ENCODE measurements around the gene BABAM2. TPM values are rescaled to one million over a fixed set of nuclear protein-coding genes. Genes with fewer than 3 reads are reported as not detected.

Gene BABAM2
- total and polyA plus RNA-seq, 2 experiments from 2014 or later = 17.8 to 21.5 TPM

- TF ChIP-seq ETS1 (IDR thresholded peaks at IDR 0.05) (no peak), CTCF (conservative IDR thresholded peaks at IDR 0.05; ENCODE audit: low read depth in 2 of 2) (no peak), EZH2 (IDR thresholded peaks at IDR 0.05; ENCODE audit: low read depth, unreplicated experiment) (no peak), CREB1 (CRISPR knock-in tag; IDR thresholded peaks at IDR 0.05; ENCODE audit: low read depth) (no peak)
These were observed 273.8 kb downstream of the BABAM2 start (continued) for GRCh38 chr2:28164280-28164801.

GRCh38 chr2:28165087-28165635 lies 274.6 kb downstream of the BABAM2 start:
- ATAC-seq (no peak), DNase-seq (ENCODE audit: low spot score) (no peak)
- no peaks in the 10 kb centered on the region for H3K79me2 ChIP-seq (replicated peaks; ENCODE audit: insufficient read depth)
- Mint-ChIP-seq H3K27ac (peak overlapping the region; percentile 15; the same call in 1 of the 2 replicates), H3K4me3 (no peak overlapping the region), H3K4me1 (no peaks in the 10 kb centered on the region), H3K27me3 (ENCODE audit: insufficient read depth, low read depth, poor library complexity) (peaks cover 1% of the 10 kb centered on the region), H3K36me3 (ENCODE audit: low read depth) (no peaks in the 10 kb centered on the region), H3K9me3 (no peaks in the 10 kb centered on the region)
- H3K4me2 ChIP-seq = no peak overlapping the region
- no peaks in the 10 kb centered on the region for H3K4me1 ChIP-seq (ENCODE audit: insufficient read depth)
- no peaks in the 10 kb centered on the region for H4K20me1 ChIP-seq (replicated peaks; ENCODE audit: insufficient read depth)
- H3K27me3 ChIP-seq (ENCODE audit: insufficient read depth) = no peaks in the 10 kb centered on the region
- H3F3A ChIP-seq (replicated peaks; ENCODE audit: low read depth) = no peaks in the 10 kb centered on the region
- no peak overlapping the region for H2AFZ ChIP-seq
- H3K27ac ChIP-seq (ENCODE audit: low read depth) = no peak overlapping the region
- no peaks in the 10 kb centered on the region; the same call in 1 of the 2 replicates for H3K9me2 ChIP-seq (ENCODE audit: insufficient read depth)
- no peaks in the 10 kb centered on the region for H3K36me3 ChIP-seq (ENCODE audit: insufficient read depth)
- H3K4me3 ChIP-seq = no peak overlapping the region
- no peak for TF ChIP-seq EZH2phosphoT487 (IDR thresholded peaks at IDR 0.05; ENCODE audit: unreplicated experiment)
- TF ChIP-seq NANOG (IDR thresholded peaks at IDR 0.05; ENCODE audit: borderline replicate concordance) = no peak
- no peak for TF ChIP-seq POLR2AphosphoS5 (IDR thresholded peaks at IDR 0.05; ENCODE audit: low read depth)
- no peak for TF ChIP-seq ETS1 (IDR thresholded peaks at IDR 0.05)
- no peak for TF ChIP-seq ZNF462 (CRISPR knock-in tag; IDR thresholded peaks at IDR 0.05)
- TF ChIP-seq JUNB (IDR thresholded peaks at IDR 0.05; ENCODE audit: unreplicated experiment) = no peak
- TF ChIP-seq ZNF331 (CRISPR knock-in tag; IDR thresholded peaks at IDR 0.05; ENCODE audit: low read depth) = no peak
- no peak for TF ChIP-seq STAT1 (IDR thresholded peaks at IDR 0.05; ENCODE audit: unreplicated experiment)
